Ishikawa (cell line): ENCODE data around the gene CANT1.

Experiments used
- CEBPB ChIP-seq: IDR thresholded peaks from 2 replicates; pipeline ENCODE4 v1.6.1; 2012
- CREB1 ChIP-seq: IDR thresholded peaks from 2 replicates; pipeline ENCODE4 v1.6.1; 2012; ENCODE audit warnings: low read depth
- EGR1 ChIP-seq: IDR thresholded peaks from 2 replicates; pipeline ENCODE4 v1.6.1; 2012
- EP300 ChIP-seq: IDR thresholded peaks from 2 replicates; pipeline ENCODE4 v1.6.1; 2012; ENCODE audit warnings: borderline replicate concordance
- FOXM1 ChIP-seq: IDR thresholded peaks from 2 replicates; pipeline ENCODE4 v1.6.1; 2012; ENCODE audit warnings: low read depth, borderline replicate concordance
- MAX ChIP-seq: IDR thresholded peaks from 2 replicates; pipeline ENCODE4 v1.6.1; 2012
- NFIC ChIP-seq: IDR thresholded peaks from 2 replicates; pipeline ENCODE4 v1.6.1; 2012
- RAD21 ChIP-seq: IDR thresholded peaks from 2 replicates; pipeline ENCODE4 v1.6.1; 2012; ENCODE audit warnings: low read depth
- REST ChIP-seq: IDR thresholded peaks from 2 replicates; pipeline ENCODE4 v1.6.1; 2012; ENCODE audit warnings: low read depth, mild to moderate bottlenecking
- TAF1 ChIP-seq: IDR thresholded peaks from 2 replicates; pipeline ENCODE4 v1.6.1; 2012; ENCODE audit warnings: low read depth, mild to moderate bottlenecking
- TCF12 ChIP-seq: IDR thresholded peaks from 2 replicates; pipeline ENCODE4 v1.6.1; 2012; ENCODE audit warnings: low read depth
- TEAD4 ChIP-seq: IDR thresholded peaks from 2 replicates; pipeline ENCODE4 v1.6.1; 2012
- YY1 ChIP-seq: IDR thresholded peaks from 2 replicates; pipeline ENCODE4 v1.6.1; 2012; ENCODE audit warnings: low read depth
- ZBTB7A ChIP-seq: IDR thresholded peaks from 2 replicates; pipeline ENCODE4 v1.6.1; 2012; ENCODE audit warnings: low read depth
- TF ChIP-seq, protein P1 (sequence below): IDR thresholded peaks from 2 replicates; pipeline ENCODE4 v1.6.1; 2012

The CANT1 gene

GRCh38 chr17:79047291-79047920 lies 37.8 kb upstream of the CANT1 start:
- TF ChIP-seq REST (no peak), EP300 (no peak), TAF1 (no peak), CREB1 (no peak), RAD21 (no peak), MAX (no peak)
- TF ChIP-seq, protein P1, sequence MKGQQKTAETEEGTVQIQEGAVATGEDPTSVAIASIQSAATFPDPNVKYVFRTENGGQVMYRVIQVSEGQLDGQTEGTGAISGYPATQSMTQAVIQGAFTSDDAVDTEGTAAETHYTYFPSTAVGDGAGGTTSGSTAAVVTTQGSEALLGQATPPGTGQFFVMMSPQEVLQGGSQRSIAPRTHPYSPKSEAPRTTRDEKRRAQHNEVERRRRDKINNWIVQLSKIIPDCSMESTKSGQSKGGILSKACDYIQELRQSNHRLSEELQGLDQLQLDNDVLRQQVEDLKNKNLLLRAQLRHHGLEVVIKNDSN: no peak

DNA sequence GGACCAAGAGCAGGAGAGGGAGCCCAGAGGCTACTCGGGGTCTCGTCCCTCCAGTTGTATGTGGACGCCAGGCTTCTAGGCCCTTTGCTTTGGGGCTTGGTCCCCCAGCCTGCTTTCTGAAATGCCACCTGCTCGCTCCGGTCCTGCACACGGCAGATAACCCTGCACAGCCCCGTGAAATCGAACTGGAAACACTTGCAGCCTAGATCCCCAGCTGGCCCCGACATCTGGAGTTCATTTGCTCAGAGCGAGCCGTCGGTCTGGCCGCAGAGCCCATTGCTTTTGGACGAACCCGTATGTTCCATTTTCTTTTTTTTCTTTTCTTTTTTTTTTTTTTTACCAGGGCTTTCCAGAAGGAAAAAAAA lies 37.3 kb upstream of the CANT1 start:
- no peak for TF ChIP-seq RAD21
- no peak for TF ChIP-seq MAX
- TF ChIP-seq TEAD4: no peak
- TF ChIP-seq TCF12: no peak
- TF ChIP-seq YY1: no peak
- TF ChIP-seq REST: no peak

DNA sequence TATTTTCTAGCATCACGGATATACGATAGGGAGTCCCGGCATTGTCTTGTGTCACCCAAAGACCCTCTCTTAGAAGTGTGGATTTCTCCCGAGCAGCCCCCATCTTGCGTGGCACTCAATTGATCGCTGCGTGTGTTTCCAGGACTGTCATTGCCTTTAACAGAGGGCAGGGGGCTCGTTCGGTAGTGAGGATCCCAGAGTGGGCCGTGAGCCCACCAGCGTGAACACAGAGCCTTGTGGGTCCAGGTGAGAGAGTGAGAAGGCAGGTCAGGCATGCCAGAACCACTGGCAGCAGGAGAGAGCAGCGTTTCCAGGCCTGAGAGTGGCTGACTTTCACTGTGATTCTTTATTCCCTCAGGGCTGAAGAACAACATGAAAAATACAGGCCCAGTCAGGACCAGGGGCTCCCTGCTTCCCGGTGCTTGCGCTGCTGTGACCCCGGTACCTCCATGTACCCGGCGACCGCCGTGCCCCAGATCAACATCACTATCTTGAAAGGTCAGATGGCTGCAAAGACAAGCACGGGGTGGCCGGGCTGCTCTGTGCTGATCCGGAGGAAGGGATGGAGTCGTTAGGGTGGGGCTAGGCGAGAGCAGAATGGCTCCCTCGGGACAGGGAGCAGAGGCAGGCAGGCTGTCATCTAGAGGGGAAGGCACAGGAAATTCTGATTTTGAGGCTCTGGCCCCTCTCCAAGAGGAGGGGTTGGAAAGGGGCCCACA lies 36.8 kb upstream of the CANT1 start:
- no peak for TF ChIP-seq ZBTB7A
- no peak for TF ChIP-seq NFIC
- TF ChIP-seq, protein P1: no peak
- TF ChIP-seq YY1: no peak
- no peak for TF ChIP-seq EGR1
- TF ChIP-seq FOXM1: no peak
- TF ChIP-seq RAD21: no peak
- TF ChIP-seq REST: no peak
- no peak for TF ChIP-seq EP300
- no peak for TF ChIP-seq MAX
- no peak for TF ChIP-seq TCF12
- no peak for TF ChIP-seq CEBPB
- no peak for TF ChIP-seq TEAD4
- no peak for TF ChIP-seq CREB1
- TF ChIP-seq TAF1: no peak

DNA sequence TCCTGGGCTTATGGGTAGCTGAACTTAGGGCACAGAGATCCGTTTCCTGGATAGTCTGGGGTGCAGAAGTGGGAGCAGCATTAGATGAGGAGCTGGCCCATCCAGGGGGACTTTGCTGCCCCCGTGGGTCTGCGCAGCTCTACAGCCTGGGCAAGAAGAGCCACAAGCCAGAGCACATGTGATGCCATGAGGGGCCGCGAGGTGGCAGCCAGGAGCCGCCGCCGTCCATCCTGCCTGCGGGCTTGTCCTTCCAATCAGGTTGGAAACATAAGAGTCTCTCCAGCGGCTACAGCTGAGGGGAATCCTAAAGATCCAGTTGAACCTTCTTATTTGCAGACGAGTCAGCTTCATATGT lies 36.3 kb upstream of the CANT1 start:
- TF ChIP-seq TEAD4 (no peak), MAX (0 out of 2 replicates have a peak, but pooled peaks have one; percentile 21), EGR1 (no peak), RAD21 (peak; percentile 79), REST (no peak), TCF12 (no peak)
- TF ChIP-seq, protein P1: peak; percentile 34; the same call in 1 of the 2 replicates
